ENCODE data around the gene FGD4. TPM values are rescaled to one million over a fixed set of nuclear protein-coding genes. Genes with fewer than 3 reads are reported as not detected.

The FGD4 gene
- polyA plus RNA-seq, 3 donors: 4.1 to 7.7 (median 5.7) TPM

DNA sequence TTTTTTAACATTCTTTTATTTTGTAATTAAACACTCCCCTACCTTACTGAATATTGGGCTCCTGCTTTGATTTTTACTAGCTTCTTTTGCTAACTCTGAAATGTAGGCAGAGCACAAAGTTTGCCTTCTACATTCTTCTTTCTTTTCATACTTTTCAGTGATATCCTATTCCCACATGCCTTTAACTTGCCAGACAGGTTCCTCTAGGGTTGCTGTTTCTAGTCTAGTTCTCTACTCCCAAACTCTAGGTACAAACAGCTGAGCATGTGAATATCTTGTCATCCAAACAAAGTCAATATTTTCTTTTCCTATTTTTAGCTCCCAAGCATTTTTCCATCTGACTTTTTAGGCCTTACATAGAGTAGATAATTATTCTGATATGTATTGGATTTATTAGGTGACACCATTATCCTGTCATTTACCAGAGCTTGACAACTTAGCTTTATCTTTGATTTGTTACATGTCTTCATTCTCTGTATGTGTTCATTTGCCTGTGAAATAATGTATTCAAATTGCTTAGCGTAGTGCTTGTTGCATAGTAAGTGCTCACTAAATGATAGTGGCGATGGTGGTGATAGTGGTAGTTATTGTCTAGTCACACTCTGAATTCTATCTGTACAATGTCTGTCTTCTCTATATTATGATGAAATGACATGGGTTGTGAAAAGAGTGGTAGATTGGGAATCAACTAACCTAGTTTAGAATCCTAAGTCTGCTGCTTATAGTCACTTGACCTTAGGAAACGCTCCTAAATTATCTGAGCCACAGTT is 206.2 kb downstream of the FGD4 start:
- H3K27ac ChIP-seq (ENCODE audit: low read depth, low read length): no peak overlapping the region
- 96 to 99% (median 97%) methylated on average over 3 of the region's 3 CpGs for WGBS, 3 donors

DNA sequence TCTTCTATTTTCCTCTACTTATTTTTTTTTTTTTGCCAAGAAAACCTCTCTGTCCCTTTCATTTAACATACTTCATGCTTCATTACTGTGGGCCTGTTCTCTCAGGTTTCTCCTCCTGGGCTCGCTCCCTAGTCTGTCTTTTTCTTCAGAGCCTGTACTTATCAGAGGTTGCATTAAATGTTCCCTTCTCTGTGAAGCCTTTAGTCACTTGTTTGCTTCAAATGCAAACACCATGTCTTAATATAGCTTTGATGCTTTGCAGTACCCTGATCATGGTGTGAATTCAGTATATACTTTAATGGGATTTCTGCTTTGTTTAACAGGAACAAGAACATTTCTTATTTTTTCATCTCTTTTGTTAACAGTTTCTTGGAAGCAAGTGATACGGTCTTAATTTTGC is 207.1 kb downstream of the FGD4 start:
- 94 to 96% (median 95%) methylated on average over 2 of the region's 2 CpGs for WGBS, 3 donors
- H3K27ac ChIP-seq (ENCODE audit: low read depth, low read length): no peak overlapping the region

DNA sequence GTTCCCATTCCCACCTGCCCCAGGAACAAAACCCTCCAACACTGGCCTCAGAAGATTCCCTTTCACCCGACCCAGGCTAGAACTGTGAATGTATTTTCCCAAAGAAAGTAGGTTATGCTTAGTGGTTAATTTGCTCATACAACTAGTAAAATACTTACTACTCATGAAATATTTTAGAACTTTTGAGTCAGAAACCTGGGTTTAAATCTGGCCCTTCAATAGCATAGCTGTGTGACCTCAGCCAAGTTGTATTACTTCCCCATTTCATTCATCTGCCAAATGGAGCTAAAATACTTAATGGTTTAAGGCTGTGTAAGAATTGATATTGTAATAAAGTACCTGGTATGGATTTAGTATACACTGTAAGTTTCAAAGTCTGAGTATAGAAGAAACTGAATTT is 210.6 kb downstream of the FGD4 start:
- no peak overlapping the region for H3K27ac ChIP-seq (ENCODE audit: low read depth, low read length)
- 81 to 93% (median 92%) methylated on average over 1 of the region's 1 CpG for WGBS, 3 donors

DNA sequence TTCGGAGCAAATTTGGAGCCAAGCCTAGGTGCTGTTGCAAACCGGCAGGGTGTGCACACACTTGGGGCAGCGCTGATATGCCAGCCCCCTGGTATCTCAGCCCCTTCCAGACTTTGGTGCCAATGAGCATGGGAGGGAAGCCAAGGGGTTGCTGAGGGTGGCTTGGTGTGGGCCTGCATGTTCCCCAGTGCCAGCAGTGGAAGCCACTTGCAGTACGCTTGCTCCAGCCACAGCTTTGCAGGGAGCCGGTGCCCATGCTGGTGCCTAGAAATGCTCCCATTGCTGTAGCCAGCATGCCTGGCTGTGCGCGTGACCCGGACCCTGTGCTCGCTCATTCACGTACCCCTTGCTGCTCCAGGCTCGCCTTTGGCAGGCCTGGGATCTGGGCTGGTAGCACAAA is 212.6 kb downstream of the FGD4 start:
- 96 to 99% (median 97%) methylated on average over 11 of the region's 11 CpGs for WGBS, 3 donors
- H3K27ac ChIP-seq (ENCODE audit: low read depth, low read length): no peak overlapping the region

DNA sequence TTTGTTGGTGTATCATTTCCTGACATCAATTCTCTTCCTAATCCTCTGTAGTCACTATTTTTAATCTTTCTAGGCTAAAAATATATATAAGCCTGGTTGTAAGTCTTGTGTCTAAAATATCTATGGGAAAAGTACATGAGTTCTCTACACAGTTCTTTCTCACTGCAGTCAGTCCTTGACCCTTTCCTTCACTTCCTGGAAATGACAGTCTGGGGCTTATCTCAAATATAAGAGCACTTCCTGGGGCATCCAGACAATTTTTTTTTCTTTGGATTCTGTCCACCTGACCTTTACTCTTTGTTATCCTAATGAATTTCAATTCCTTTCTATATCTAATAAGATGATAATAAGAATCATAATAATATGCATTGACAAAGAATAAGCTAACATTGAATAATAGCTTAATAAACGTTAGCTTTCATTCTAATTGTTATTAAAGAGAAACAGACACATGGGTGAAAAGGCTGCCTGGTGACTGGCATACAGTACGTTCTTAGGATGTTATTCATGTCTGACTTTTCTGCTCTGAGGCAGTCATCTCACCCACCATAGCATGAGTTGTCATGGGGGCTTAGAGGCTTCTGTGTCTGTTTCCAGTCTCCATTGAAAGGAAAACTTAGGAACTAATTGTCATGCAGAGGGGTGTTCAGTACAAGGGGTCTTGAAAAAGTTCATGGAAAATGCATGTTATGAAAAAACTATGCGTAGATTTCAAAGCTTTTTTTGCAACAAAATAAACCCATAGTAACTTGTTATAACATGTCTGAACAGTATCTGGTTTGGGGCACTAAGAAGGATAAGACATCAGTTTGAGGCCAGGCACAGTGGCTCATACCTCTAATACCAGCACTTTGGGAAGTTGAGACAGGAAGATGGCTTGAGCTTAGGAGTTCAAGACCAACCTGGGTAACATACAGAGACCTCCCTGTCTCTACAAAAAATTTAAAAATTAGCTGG is 213.6 kb downstream of the FGD4 start:
- H3K27ac ChIP-seq (ENCODE audit: low read depth, low read length): no peak overlapping the region
- whole genome bisulfite sequencing, 3 donors: 78 to 85% (median 80%) methylated on average over 3 of the region's 3 CpGs

DNA sequence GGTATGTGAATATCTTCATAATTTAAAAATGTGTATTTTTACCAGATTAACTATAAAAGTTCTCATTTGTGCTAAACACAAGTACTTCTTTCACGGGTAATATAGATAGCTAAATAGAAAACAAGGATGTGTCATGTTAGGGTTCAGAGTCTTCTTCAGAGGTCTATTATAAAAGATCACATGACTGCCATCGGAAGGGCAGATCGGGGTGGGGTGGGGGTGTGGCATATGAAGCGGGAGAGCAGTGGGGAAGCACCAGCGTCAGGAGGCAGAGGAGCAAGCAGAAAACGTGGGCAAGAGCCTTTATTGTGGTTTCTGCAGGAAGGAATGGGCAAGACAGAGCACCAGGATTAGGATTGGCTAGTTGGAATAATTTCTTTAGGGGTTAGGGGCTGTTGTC is 216.1 kb downstream of the FGD4 start:
- no peak overlapping the region for H3K27ac ChIP-seq (ENCODE audit: low read depth, low read length)
- 73 to 86% (median 75%) methylated on average over 6 of the region's 6 CpGs for WGBS, 3 donors

DNA sequence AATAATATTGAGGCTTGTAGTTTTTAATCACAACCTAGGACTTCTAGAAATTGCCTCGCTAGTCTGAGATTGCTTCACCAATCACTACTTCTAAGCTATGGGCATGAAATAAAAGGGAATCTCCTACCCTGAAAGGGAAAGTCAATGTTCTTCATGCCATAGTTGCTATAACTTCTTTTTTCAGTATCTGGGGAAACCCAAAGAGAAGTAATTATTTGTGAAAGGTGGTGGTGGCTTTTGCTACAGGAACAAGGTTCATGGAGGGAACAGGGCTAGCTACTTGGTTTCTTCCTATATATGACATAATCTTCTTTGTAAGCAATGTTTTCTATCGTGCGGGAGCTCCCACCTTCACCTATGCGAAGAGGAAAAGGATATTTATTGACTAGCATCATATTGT is 218.2 kb downstream of the FGD4 start:
- 82 to 91% (median 89%) methylated on average over 4 of the region's 4 CpGs for WGBS, 3 donors
- no peak overlapping the region for H3K27ac ChIP-seq (ENCODE audit: low read depth, low read length)

DNA sequence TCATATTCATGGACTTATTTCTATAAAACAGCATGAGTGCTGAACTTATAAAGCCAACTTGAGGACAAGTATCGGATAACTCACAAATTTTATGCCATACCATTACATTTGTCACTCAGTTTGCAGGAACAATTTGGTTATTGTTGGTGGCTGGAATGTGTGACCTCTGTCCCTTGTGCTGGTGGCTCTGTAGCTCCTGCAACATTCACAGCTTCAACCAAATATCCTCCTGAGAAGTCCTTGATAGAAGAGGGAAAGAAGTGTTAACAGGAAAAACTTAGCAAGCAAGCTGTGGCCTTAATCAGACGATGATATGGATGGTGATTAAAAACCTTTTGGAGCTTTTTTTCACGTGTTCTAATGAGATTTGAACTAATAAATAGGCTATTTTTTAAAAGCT is 218.8 kb downstream of the FGD4 start:
- H3K27ac ChIP-seq (ENCODE audit: low read depth, low read length): no peak overlapping the region
- 46 to 87% (median 80%) methylated on average over 3 of the region's 3 CpGs for WGBS, 3 donors

DNA sequence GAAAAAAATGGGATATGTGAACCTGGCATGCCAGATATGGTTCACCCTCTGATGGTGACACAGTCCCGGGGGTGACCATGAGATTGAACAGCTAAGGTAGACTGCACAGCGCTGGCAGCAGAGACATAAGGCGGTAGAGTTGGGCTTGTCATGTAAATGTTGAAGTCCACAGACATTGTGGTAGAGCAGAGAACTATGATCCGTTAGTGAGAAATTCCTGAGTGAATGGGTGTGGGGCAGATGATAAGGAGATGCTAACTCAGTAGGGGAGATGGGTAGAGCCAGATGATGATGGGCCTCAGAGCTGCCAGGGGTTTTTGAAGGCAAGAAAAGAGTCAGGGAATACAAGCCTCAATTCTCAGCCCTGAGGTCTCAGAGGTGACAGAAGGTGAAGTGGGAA is 228.6 kb downstream of the FGD4 start:
- H3K27ac ChIP-seq (ENCODE audit: low read depth, low read length): no peak overlapping the region
- WGBS, 3 donors: 93 to 97% (median 94%) methylated on average over 4 of the region's 4 CpGs

DNA sequence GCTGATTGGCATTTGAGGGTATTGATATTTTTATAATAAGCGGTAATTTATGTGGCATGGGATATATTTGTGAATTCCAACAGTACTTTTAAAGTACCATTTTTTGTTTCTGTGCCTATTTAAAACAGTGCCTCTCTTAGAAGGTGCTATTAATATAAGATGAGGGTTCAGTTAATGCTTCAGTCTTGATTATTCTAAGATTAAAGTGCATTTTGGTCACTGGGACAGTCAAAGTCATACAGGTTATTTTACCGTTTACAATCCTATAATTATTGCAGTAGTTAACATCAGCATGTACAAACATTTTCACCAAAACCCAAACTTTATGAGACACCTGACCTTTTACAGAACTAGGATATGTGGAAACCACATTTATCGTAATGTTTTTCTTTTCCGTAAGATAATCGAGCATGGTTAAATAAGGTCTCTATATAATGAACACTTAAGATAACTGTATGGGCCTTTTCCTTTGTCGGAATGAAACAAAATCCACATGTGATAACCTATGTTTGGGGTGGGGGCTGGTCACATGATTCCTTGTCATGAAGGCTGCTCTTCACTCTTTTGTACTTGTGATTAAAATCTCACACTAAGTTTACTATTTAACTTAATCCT is 242.0 kb downstream of the FGD4 start:
- WGBS, 3 donors: 90 to 96% (median 93%) methylated on average over 6 of the region's 6 CpGs
- no peak overlapping the region for H3K27ac ChIP-seq (ENCODE audit: low read depth, low read length)

DNA sequence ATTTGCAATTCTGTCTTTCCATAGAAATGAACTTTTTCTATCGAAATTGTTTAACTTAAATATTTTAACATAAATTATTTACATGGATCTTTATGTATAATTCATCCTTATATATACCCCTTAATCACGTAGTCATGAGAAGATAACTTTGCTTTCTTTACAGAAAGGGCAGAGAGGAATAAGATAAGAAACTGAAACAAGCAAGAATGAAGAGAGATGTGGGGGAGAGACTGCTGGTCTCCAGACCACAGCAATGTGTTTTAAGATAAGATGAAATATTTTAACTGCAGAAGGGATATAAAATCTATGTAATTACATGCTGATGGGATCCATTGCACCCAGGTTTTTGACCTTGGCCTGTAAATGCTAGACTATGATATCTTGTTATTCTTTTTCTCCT is 245.1 kb downstream of the FGD4 start:
- no peak overlapping the region for H3K27ac ChIP-seq (ENCODE audit: low read depth, low read length)
- 71 to 82% (median 73%) methylated on average over 2 of the region's 2 CpGs for WGBS, 3 donors

DNA sequence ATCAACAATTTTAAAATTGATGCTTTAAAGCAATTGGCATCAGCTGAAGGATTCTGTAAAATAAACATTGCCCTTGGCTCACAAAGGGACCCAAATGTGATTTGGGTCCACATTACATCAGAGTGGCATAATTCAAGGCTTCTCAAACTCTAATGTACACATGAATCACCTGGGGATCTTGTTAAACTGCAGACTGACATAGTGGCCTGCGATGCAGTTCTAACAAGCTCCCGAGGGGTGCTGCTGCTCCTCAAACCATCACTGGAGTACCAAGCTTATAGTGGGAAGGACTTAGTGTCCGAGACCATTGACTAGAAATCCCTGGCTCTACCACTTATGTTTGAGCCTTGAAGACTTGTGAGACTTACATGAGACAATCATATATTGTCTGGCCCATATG is 247.9 kb downstream of the FGD4 start:
- 70 to 88% (median 82%) methylated on average over 3 of the region's 3 CpGs for WGBS, 3 donors
- no peak overlapping the region for H3K27ac ChIP-seq (ENCODE audit: low read depth, low read length)

DNA sequence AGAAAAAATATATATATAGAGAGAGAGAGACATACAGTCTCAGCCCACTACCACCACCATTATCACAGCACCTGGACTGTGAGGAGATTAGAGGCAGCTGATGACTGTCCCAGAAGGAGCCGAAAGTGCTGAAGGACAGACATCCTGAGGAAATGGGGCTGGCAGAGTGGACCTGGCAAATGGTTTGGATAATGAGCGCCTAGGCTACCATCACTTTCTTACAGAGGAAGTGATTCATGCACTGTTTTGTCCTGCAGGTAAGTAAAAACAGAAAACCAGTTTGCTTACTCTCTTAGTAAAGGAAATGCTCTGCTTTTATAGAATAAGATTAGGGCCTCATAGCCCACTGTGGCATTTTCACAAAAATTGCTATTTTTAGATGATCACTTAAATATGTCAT is 251.2 kb downstream of the FGD4 start:
- no peak overlapping the region for H3K27ac ChIP-seq (ENCODE audit: low read depth, low read length)
- WGBS, 3 donors: 36 to 61% (median 50%) methylated on average over 2 of the region's 2 CpGs

DNA sequence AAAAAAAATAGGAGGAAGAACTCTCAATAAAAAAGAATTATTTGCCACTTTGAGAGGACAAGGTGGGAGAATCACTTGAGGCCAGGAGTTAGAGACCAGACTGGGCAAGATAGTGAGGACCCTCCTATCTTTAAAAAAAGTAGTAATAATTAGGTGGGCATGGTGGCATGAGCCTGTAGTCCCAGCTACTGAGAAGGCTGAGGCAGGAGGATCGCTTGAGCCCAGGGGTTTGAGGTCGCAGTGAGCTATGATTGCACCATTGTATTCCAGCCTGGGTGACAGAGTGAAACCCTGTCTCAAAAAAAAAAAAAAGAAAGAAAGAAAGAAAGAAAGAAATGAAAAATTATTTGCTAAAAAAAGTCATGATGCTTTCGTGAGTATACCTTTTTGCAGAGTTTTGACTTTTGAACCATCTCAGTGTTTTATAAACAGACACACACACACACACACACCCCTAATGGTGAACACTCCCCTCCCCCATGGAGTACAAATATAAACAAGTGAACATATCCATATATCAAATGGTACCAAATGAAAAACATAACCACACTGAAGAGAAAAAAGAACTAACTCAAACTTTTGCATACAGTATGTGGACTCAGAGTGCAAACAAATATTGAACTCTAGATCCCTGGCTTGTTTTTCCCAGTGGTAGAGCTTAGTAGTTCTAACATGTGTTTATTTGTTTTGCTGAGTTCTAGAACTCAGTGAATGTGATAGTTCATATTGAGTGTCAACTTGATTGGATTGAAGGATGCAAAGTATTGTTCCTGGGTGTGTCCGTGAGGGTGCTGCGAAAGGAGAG is 252.0 kb downstream of the FGD4 start:
- 86 to 96% (median 90%) methylated on average over 5 of the region's 5 CpGs for WGBS, 3 donors
- H3K27ac ChIP-seq (ENCODE audit: low read depth, low read length): no peak overlapping the region

DNA sequence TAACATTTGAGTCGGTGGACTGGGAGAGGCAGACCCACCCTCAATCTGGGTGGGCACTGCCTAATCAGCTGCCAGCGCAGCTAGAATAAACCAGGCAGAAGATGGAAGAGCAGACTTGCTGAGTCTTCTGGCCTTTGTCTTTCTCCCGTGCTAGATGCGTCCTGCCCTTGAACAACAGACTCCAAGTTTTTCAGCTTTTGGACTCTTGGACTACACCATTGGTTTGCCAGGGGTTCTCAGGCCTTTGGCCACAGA is 252.5 kb downstream of the FGD4 start:
- 73 to 92% (median 92%) methylated on average over 4 of the region's 4 CpGs for WGBS, 3 donors
- no peak overlapping the region for H3K27ac ChIP-seq (ENCODE audit: low read depth, low read length)

DNA sequence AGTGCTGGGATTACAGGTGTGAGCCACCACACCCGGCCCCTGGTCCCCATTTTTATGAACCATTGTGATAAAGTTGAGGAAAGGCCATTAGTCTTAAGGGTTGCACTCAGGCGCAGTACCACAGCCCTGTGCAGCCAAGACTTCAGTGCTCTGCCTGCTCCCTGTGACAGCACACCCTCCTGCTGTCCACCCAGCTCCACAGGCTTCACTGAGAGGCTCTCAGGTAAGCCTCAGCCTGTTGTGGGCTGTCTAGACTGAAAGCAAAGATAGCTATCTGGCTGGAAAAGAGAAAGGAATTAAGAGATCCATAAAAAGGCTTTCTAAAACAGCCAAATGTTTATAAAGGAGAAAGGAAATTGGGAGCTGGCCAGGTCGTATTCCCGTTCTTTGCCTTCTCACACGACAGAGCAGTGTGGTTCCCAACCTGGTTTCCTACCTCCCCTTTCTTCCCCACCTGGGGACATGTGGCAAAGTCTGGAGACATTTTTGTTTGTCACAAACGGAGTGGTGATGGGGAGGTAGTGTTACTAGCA is 260.6 kb downstream of the FGD4 start:
- H3K27ac ChIP-seq (ENCODE audit: low read depth, low read length): no peak overlapping the region
- 48 to 61% (median 60%) methylated on average over 6 of the region's 6 CpGs for WGBS, 3 donors

DNA sequence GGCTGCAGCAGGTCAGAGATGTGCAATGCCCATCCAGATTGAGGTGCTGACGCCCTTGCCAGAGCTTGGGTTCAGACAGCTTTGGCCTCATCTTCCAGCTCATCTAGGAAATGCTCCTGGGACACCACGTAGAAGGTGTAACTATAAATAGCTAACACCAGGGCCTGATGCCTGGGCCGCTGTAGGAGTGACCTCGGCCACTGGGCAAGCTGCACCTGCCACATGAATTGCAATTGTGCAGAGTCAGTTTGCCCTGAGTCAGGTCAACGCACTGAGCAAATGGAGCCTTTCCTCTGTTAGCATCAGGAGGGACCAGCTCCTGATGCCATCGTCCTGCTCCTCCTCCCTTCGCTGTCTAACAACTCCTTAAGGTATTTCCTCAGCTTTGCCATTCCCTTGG is 262.3 kb downstream of the FGD4 start:
- no peak overlapping the region for H3K27ac ChIP-seq (ENCODE audit: low read depth, low read length)
- WGBS, 3 donors: 76 to 95% (median 87%) methylated on average over 7 of the region's 7 CpGs

DNA sequence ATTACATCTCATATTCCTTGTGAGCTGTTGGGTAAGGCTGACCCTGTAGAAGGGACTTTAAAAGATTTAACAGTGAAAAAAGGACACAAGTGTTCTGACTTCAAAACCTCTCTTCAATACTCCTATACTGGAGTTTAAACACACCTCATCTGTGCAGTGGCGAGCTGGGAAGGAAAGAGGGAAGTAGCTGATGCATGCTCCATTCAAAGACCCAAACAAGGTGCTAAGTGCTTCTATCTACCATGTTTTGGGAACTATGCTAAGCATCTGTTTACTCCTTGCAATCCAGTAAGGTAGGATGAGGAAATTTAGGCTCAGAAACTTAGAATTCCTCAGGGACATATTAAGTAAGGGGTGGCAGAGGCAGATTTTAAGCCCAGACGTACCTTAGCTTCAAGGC is 263.3 kb downstream of the FGD4 start:
- 73 to 89% (median 84%) methylated on average over 2 of the region's 2 CpGs for WGBS, 3 donors
- no peak overlapping the region for H3K27ac ChIP-seq (ENCODE audit: low read depth, low read length)

Measured in adipose tissue (tissue), 3 donors.